WTC11 (cell line): ENCODE results near the gene MAPRE2.

Experiments used
- CREB1 ChIP-seq: sonication (generic); formaldehyde crosslinking; IDR thresholded peaks from 2 replicates; pipeline ENCODE4 v1.8.0; 2023; ENCODE audit warnings: mild to moderate bottlenecking, missing genetic modification reagents
- NR3C1 ChIP-seq: sonication (generic); formaldehyde crosslinking; conservative IDR thresholded peaks from 2 replicates; pipeline ENCODE4 v1.8.1; 2023; ENCODE audit warnings: low read depth, mild to moderate bottlenecking, missing genetic modification reagents
- TEAD4 ChIP-seq: sonication (generic); formaldehyde crosslinking; IDR thresholded peaks from 2 replicates; pipeline ENCODE4 v1.8.0; 2022; ENCODE audit warnings: mild to moderate bottlenecking, missing genetic modification reagents
- ZNF281 ChIP-seq: sonication (generic); formaldehyde crosslinking; IDR thresholded peaks from 2 replicates; pipeline ENCODE4 v1.8.0; 2023; ENCODE audit warnings: mild to moderate bottlenecking, missing genetic modification reagents

- TF ChIP-seq CREB1 (CRISPR knock-in tag) (no peak), TEAD4 (CRISPR knock-in tag) (no peak), ZNF281 (no peak), NR3C1 (no peak)
These were observed 33.9 kb downstream of the MAPRE2 start for GRCh38 chr18:35075132-35075531.
